GF-D8 (cell line): ENCODE measurements around the gene ULK4.
"Not testable (repeated sequence)": the region's sequence is repeated elsewhere in the genome, so short reads cannot be mapped to it uniquely, and the experiment has no call there.

Experiments used
- DNase-seq: peaks from one replicate; lab custom pipeline; 2025; lab: John Stamatoyannopoulos, UW

Gene ULK4

DNA sequence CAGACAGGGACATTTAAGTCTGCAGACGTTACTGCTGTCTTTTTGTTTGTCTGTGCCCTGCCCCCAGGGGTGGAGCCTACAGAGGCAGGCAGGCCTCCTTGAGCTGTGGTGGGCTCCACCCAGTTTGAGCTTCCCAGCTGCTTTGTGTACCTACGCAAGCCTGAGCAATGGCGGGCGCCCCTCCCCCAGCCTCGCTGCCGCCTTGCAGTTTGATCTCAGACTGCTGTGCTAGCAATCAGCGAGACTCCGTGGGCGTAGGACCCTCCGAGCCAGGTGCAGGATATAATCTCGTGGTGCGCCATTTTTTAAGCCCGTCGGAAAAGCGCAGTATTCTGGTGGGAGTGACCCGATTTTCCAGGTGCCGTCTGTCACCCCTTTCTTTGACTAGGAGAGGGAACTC is 314.2 kb downstream of the ULK4 start:
- not testable (repeated sequence) for DNase-seq

DNA sequence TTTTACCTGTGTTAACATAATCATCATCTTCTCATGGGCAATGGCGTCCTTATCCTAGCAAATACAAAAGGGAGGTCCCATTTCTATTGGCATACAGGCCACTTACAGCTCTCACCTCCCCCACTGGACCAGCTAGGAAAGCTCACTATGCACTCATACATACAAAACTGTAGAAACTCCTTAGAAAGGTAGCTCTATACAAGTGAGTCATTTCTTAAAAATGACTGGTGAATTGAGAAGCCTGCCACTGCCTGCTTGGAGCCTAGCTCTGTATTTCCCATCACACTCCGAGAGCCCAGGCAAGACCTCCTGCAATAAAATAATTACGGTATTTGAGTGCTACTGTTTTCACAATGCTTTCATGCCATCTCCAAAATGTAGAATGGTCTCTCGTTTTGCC is 321.8 kb downstream of the ULK4 start:
- DNase-seq: no peak

DNA sequence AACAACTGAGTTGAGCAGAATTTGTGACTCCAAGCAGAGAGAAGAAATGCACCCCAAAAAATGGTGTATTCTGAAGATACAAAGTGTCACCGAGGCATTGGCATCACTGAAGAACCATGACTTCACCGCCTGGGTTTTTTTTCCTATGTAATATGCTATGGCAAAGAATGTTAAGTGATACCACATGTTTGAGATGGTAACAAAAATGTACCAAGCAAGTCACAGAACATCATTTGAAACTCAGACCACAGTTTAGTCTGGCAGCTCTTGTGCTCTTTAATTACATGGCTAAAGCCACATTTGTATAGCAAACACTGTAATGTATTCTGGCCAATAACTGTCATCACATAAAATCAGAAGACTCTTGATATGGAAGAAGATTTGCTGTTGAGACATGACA is 323.5 kb downstream of the ULK4 start:
- no peak for DNase-seq

DNA sequence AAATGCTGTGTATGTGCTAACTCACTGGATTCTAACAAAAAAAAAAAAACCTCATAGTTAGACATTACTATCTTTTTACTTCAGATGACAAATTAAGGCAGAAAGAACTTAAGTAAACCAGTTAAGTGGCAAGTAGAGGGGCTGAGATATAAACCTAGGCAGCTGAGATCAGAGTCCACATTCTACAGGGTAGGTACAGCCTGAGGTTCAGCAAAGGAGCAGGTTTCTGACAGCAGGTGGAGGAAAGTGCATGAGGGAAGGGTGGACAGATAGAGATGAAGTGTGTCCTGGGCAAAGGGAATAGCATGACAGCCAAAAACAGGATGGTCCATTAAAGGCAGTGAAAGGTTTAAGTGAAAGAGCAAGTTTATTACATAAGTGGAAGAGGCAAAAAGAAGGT is 329.2 kb downstream of the ULK4 start:
- DNase-seq: no peak

DNA sequence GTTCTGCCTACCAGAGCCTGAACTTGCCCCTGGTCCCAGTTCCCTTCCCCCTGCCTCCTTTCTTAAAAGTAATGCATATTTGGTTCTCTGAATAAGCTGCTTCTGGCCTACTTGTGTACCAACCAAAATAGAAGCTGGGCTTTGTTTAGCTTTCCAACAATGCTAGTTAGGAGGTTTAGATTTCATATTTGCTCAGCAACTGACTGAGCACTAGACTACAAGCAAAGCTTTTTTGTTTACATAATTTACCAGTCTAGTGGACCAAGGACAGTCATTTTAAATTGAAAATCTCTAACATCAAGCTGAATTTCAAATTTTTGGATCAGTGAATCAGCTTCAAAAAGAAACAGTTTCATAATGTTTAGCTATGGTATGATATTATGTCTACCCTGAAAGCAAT is 331.2 kb downstream of the ULK4 start:
- no peak for DNase-seq

DNA sequence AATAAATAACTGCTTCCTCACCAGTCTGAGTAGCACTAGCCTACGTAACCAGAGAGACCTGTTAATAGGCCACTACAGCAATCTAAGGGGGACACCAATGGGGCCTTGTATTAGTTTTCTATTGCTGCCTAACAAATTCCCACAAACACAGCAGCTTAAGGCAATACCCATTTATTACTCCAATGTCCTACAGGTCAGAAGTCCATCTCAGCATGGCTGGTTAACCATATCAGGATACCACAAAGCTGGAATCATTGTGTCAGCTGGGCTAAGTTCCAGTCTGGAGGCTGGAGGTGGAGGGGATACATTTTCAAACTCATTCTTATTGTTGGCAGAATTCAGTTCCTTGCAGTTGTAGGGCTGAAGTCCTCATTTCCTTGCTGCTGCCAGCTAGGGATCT is 331.9 kb downstream of the ULK4 start:
- DNase-seq: no peak

DNA sequence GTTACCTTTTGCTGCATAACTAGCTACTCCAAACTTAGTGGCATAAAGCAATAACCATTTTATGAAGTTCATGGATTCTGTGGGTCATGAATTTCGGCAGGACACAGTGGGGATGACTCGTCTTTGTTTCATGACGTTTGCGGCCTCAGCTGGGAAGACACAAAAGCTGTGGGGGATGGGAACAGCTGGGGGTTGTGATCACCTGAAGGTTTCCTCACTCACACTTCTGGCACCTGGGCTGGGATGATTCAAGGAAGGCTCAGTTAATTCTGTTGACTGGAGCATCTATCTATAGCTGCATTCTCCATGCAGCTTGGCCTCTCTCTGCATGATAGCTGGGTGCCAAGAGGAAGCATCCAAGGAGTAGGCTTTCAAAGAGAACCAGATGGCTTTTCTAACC is 332.8 kb downstream of the ULK4 start:
- DNase-seq: no peak

DNA sequence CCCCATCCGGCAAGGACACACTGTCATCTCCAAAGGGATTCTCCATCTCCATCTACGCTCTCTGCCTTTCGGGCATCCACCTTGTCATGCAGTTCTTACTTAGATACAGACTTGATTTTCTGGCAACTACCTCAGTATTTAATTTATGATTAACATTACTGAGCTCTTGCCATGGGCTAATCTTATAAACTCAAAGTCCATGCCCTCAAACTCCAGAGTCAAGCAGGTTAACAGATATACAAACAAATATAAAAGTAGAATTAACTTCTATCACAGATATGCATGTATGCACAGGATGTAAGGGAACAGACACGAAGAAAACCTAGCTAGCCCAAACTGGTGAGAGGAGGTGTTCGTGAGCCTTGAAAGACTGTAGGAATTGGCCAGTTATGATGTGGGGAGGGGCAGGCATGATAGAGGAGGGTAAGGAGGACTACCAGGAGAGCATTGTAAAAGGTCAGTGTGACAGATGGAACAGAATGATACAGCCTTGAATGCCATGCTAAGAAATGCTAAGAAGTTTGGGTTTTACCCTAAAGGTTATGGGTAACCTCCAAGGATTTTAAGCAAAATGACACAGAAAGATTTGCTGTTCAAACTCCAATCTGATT is 334.3 kb downstream of the ULK4 start:
- no peak for DNase-seq

DNA sequence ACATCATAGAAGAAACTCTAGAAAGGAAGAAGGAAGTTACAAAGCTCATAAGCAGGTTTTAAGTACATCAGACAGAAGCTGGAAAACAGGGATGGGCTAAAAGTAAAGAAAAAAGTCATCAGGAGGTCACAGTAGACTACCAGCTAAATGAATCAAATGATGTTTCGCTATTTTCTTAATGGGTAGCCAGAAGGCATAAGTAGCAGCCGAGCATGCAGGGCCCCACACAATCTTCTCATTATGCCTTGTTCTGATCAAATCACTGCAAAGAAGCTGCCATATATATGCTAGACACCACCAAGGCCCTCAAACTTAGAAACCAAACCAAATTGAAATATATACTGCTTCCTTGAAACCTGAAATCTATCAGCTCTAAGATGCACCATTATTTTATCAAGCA is 349.1 kb downstream of the ULK4 start:
- DNase-seq: no peak

DNA sequence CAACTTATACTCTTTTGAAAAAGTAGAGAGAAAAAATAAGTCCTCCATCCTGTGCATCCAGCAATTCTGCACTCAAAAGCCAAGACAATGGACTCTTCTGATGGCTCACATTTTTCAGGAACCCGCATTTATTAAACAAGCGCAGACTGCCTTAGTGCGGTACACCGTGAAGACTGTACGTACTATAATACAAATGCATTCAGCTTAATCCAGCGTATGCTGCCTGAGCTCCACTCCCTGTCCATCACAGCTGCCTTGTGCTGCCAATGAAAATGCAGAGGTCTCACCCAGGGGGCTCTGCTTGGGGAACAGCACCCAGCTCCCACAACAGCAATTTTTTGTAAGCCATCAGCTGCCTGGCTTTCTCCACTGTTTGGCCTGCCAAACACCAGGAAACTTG is 350.9 kb downstream of the ULK4 start:
- no peak for DNase-seq

DNA sequence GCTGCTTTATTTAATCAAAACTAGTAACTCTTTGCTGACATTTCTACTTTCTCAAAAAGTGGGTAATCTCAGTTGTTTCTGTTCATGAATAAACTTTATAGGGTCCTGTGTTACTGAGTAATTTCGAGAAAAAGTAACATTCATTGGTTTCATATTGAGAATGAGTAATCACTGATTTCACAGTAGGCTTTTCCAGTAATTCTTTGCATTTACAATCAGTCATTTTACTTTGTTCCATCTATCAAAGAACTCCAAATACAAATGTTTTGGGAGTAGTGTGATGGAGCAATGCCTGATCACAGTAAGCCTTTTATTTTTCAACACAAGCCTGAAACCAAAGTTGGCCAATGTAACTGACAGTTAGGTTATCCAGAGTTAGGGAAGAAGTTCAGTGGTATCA is 353.6 kb downstream of the ULK4 start:
- DNase-seq: no peak

DNA sequence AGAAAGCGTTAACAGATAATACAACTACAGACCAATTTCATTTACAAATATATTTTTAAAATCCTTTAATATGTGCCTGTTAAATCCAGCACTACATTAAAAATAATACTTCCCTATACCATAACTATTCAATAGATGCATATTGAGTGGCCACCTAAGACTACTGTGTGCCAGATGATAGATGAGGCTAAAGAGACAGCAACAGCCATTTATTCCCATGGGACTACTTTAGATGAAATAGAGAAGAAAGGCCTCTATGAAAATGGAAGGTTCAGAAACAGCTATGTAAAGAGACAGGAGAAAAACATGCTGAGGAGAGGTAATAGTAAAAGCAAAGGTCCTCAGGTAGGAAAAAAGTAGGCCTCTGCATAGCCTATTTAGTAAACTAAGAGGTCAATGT is 358.1 kb downstream of the ULK4 start:
- no peak for DNase-seq

DNA sequence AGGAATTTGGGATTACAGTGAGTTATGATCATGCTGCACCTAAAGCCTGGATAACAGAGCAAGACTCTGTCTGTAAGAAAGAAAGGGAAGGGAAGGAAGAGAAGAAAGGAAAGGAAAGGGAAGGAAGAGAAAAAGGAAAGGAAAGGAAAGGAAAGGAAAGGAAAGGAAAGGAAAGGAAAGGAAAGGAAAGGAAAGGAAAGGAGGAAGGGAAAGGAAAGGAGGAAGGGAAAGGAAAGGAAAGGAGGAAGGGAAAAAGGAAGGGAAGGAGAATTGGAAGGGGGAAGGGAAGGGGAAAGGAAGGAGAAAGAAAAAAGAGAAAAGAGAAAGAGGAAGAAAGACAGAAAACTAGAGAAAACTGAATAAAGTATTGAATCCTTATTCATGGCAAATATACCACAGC is 359.8 kb downstream of the ULK4 start:
- no peak for DNase-seq

DNA sequence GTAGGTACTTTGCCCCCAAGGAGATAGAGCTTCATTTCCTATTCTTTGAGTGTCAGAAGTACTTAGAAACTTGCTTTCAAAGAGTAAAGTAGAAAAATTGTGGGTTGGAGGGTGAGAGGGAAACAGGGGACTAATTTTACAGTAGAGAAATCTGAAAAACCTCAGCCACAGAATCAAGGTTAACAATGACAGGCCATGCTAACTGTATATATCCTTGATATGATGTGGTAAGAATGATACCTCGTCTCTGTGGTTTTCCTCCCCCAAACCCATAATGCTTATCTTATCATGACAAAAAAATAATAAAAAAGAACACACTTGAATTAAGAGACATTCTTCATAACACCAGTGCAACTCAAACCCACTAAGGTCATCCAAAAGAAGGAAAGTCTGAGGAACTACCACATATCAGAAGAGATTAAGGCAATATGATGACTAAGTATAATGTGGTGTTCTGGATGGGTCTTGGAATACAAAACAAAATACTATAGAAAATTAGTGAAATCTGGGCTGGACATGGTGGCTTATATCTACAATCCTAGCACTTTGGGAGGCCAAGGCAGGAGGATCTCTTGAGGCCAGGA is 360.4 kb downstream of the ULK4 start:
- DNase-seq: no peak

DNA sequence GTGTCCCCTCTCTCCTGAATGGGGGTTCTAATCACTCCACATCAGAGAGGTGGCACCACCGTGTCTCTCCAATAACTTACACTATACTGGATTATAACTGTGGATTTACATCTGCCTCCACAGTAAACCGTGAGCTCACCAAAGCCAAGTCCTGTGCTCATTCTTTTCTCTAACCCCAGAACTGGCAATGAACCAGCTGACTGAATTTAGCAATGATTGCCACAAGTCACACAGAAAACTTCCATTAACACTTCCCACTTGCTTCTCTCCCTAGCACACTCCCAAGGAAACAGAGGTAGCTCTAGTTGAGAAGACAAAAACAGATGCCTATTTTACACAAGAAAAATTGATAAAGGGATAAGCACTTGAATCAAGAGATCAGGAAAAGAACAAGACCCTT is 361.3 kb downstream of the ULK4 start:
- no peak for DNase-seq

DNA sequence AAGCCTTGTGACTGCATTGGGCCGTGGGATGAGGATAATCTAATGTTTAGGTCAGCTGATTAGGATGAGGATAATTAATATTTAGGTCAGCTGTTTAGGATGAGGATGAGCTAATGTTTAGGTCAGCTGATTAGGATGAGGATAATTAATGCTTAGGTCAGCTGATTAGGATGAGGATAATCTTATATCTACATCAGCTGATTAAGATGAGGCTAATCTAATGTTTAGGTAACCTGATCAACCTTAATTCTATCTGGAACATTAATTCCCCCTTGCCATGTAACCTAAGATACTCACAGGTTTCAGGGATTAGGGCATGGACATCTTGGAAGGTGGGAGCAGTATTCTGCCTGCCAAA is 362.8 kb downstream of the ULK4 start:
- no peak for DNase-seq

DNA sequence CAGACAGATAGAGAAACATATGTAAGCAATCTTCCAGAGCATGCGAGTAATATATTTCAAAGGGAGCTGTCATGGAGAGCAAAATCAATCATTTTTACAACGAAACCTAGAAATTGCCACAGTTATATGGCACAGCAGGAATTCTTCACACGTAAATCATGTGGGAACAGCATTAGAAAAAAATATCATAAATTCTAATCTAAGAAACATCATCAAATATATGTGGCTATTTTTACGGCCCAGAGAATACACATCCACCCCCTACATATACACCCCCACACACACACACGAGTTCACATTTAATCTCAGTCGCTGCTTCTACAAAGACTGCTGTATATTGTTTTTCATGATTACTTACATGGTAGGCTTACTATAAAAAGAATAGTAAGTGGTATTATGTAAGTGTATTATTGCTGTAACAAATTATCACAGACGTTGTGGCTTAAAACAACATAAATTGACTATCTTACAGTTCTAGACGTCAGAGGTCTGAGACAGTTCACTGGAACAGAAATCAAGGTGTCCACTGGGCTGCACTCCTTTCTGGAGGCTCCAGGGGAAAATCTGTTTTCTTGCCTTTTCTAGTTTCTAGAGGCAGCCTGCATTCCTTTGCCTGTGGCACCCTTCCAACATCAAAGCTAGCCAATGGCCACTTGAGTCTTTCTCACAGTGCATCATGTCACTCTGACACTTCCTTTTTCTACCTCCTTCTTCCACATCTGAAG is 363.3 kb downstream of the ULK4 start:
- DNase-seq: no peak

DNA sequence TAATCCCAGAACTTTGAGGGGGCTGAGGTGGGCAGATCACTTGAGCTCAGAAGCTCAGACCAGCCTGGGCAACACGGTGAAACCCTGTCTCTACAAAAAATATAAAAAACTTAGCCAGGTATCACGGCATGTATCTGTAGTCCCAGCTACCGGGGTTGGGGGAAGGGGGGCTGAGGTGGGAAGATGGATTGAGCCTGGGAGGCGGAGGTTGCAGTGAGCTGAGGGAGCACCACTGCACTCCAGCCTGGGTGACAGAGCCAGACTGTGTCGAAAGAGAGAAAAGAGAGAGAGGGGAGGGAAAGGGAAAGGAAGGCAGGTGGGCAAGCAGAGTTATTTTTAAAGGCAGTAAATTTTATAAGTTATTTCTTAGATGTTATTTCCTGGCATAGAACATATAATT is 368.1 kb downstream of the ULK4 start:
- no peak for DNase-seq

DNA sequence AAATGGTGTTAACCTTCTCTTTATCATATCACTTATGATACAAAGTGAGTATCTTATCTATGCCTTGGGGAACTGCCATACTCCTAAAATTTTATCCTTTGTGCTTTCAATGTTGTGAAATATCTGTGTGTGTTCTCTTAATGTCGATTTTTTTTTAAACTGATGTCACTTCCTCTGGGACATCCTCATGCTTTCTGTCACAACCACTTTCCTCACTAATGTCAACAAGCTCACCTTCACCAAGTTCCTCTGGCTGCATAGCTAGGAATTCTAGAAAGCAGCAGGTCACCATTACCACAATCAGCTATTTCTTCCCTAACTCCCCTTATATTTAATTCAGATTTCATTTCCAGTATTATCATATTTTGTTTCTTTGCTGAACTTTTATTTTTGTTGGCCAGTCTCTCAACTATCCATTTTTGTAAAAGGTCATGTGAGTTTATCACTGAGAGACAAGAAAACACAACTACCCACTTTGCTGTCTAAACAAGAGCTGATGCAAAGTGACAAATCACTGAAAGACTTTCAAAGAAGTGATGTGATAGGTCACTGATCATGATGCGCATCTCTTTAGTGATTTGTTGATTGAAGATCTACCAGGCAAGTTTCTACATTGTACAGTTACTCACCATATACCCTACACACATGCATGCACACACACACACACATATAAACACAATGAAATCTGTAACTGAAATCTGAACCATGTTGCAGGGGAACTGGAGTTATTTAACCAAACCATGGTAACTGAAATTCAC is 369.0 kb downstream of the ULK4 start:
- DNase-seq: no peak

DNA sequence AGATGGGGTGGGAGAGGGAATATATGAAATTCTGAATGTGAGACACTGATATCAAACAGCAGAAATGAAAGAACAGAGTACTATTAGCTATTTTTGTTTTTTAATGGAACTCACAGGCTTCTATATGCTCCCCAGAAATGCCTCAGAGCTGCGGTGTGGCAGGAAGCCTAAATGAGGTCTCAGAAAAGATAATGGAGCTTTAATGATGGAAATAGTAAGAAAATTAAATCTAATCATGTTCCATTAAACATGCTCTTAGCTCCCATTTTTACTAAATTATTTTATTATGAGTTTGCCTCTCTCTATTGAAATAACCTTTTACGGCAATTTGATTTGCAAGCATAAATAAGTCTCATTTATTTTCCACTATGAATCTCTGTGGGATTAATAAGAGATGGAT is 378.9 kb downstream of the ULK4 start:
- no peak for DNase-seq

DNA sequence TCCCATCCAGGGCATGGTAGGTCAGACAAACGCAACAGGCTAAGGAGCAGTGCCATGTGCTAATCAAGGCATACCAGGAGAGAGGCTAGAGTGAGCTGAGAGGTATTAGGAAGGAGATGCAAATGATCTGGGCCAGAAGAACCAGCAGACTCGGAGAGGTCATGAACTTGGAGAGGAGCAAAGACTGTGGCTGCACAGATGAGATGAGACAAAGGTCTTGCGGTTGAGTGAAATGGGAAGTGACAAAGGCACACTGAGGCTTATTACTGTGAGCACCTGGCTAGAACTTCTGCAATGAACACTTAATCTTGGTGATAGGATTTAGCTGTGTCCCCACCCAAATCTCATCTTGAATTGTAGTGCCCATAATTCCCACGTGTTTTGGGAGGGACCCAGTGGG is 380.2 kb downstream of the ULK4 start:
- DNase-seq: no peak

DNA sequence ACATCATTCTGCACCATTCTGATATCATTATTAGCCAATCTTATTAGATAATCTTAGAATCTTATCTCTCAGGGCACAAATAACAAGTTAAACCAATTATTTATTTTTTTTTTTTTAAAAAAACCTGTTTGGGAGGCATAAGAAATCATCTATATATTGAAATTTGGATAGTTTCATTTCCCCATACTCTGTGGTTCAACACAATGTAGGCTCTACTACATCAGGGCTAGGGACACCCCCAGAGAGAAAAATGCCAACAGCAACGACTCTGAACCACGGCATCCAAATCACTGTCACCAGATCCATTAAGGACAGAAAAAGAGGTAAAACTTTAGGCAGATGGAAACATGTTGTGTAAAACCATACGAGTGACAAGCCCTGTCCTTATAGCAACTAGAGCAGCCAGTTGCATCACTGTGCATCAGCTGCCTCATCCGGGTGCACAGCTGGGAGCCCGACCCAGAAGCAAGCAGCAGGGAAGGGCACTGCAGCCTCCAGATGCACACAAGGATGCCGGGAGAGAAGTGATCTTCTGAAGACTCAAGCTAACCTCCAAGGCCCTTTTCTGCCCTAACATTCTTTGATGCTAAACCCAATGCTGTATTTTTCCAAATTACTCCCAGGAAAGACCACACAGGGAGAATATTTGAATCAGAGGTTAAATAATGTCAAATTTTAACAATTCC is 381.5 kb downstream of the ULK4 start:
- no peak for DNase-seq

DNA sequence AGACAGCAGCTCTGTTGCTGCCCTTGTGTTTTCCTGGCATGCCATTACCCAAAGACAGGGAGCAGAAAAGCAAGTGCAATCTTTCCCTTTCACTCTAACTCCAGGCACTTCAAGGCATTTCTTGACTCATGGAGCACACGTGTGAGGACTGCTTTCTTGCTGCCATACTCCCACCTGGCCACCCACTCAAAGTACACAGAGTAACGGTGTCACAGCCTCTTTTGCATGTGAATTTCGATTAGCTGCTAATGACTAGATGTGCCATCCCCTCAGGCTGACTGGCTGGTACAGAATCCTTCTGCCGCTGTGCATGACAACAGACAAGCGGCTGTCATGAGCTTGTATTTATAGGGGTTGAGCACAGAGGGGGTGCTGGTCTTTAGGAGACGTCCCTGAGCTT is 382.0 kb downstream of the ULK4 start:
- no peak for DNase-seq
